GM12801 (cell line): ENCODE data around the gene NDUFA12.

Experiments
- CTCF ChIP-seq: IDR thresholded peaks from one replicate; pipeline ENCODE4 v1.5.1; 2011; ENCODE audit warnings: control low read depth; ENCODE audit not compliant: insufficient read length; ENCODE audit errors: extremely low read depth

Gene NDUFA12

GRCh38 chr12:94994312-94994711 lies 9.2 kb downstream of the NDUFA12 start:
- TF ChIP-seq CTCF = no peak

- TF ChIP-seq CTCF = no peak
Observed at GRCh38 chr12:94990222-94990621, 13.3 kb downstream of the NDUFA12 start.

- no peak for TF ChIP-seq CTCF
Observed at GRCh38 chr12:94988471-94988870, 15.0 kb downstream of the NDUFA12 start.

- no peak for TF ChIP-seq CTCF
Observed at GRCh38 chr12:94987801-94988200, 15.7 kb downstream of the NDUFA12 start.

GRCh38 chr12:94987076-94987669 lies 16.3 kb downstream of the NDUFA12 start:
- TF ChIP-seq CTCF = no peak

GRCh38 chr12:94983321-94983720 lies 20.2 kb downstream of the NDUFA12 start:
- no peak for TF ChIP-seq CTCF

GRCh38 chr12:94982456-94982855 lies 21.0 kb downstream of the NDUFA12 start:
- no peak for TF ChIP-seq CTCF

- no peak for TF ChIP-seq CTCF
Observed at GRCh38 chr12:94980577-94980976, 22.9 kb downstream of the NDUFA12 start.
